Activated CD8-positive, alpha-beta memory T cell treated with anti-CD3 and anti-CD28 coated beads for 4 hours (primary cell): ENCODE measurements around the gene CATSPERE.
"Not testable (repeated sequence)": the region's sequence is repeated elsewhere in the genome, so short reads cannot be mapped to it uniquely, and the experiment has no call there.

ENCODE experiments used
- DNase-seq, 2 donors: peaks; one replicate each; pipeline ENCODE4 v3.0.0-alpha.2; 2020; ENCODE audit warnings: low read depth in 2 of 2

CATSPERE gene

GRCh38 chr1:244449936-244450508, 11.1 kb upstream of the CATSPERE start:
- DNase-seq = no peak

DNA sequence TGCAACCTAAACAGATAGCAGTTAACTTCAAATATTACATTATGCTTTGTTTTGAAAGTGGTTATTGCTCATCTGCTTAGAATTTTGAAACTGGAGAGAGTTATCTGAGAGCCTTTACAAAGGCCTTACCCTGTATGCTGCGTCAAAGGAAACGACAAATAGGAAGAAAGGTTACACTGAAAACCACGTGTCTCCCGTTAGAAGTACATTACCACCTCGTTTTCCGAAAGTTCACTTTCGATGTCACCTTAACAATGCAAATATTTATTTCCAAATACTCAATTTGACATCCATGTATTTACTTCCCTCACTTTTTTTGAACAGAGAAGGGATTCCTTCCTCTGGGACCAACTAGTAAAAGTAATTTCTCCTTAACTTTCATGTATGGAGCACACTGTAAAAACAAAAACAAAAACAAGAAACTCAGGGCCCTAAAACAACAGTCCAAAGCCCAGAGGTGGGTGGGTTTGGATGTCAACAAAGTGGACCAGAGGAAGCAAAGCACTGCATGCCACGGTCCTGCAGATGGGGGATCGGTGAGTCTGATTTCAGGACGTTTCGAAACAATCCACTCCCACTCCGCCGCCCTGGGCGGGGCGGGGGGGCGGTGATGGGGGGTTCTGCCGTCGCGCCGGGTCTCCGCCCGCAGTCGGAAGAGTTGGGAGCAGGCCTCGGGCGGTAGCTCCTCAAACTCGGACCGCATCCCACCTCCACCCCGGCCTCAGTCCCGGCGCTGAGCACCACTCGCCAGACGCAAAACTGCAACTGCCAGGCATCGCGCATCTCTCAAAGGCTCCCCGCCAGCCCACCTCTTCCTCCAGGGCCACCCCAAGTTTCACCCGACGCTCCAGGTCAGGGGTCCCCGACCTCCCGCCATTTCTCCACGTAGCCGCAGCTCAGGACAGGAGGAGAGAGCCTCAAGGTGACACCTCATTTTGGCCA, 10.2 kb upstream of the CATSPERE start:
- DNase-seq = peak; percentile 31 to 48

DNA sequence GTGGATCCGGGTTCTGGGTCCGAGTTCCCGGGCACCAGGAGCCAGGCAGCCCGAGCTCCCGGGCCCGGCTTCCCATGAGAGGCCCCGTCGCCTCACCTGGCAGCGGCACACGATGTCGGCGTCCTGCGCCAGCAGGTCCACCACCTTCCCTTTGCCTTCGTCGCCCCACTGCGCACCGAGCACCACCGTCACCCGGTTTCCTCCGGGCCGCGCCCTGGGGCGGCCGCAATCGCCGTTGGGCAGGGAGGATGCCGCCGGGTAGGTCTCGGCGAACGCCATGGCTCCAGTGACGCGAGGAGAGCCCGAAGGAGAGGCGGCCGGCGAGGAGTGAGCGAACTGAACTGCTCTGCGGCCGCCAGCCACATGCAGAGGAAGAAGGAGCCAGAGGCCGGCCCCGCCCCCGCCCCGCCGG, 9.5 kb upstream of the CATSPERE start, which contains the start of gene ADSS2:
TSS of gene ADSS2 (minus strand) at position 371 of the 412 bp plus-strand sequence. CDS start at position 279, 92 bp downstream.
- DNase-seq = no peak

- DNase-seq = peak; percentile 98
These were observed 8.9 kb upstream of the CATSPERE start for GRCh38 chr1:244451951-244452795.

DNA sequence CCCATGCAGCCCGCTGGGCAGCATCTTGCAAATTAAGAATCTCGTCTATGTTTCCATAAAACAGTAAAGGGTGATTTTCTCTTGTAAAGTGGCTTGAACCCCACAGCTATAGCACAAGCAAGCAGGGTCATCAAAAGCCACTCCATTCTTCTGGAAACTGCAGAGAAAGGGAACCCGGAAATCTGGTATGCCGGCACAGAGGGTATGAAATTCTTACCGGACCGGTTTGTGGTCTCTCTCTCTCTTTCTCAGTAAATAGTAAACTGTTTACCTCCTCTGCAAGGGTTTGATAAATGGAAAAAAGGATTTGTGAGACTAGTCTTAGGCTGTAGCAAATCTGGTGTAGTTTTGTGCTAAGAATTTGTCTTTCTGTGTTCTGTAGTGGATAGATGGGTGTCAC, 6.7 kb upstream of the CATSPERE start:
- no peak for DNase-seq

GRCh38 chr1:244456586-244456985, 4.5 kb upstream of the CATSPERE start:
- no peak for DNase-seq

- DNase-seq = no peak
These were observed 2.3 kb upstream of the CATSPERE start for GRCh38 chr1:244458781-244459180.

DNA sequence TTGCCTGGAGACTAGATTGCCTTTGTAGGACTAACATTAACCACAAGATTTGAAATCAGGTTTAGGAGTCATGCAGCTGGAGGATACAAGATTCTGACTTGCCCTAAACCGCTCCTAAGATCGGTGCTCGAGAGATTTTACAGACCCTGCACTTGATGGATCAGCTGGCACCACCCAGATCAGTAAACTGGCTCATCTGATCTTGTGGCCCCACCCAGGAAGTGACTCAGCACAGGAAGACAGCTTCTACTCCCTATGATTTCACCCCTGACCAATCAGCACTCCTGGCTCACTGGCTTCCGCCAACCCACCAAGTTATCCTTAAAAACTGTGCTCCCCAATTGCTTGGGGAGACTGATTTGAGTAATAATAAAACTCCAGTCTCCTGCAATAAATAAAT, 876 bp upstream of the CATSPERE start:
- DNase-seq = no peak

- DNase-seq = no peak
These were observed 5.7 kb downstream of the CATSPERE start for GRCh38 chr1:244466724-244467123.

DNA sequence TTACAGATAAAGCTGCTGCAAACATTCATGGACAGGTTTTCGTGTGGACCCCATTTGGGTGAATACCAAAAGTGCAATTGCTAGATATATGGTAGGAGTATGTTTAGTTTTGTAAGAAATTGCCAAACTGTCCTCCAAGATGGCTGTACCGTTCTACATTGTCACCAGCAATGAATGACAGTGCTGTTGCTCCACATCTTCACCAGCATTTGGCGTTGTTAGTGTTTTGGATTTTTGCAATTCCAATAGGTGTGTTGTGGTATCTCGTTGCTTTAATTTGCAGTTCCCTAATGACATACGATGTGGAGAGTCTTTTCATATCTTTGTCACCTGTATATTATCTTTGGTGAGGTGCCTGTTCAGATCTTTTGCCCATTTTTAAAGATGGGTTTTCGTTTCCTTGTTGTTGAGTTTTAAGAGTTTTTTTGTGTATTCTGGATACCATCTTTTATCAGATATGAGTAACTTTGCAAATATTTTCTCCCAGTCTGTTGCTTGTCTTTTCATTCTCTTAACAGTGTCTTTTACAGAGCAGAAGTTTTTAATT, 12.1 kb downstream of the CATSPERE start:
- no peak for DNase-seq

- not testable (repeated sequence) for DNase-seq
These were observed 23.9 kb downstream of the CATSPERE start for GRCh38 chr1:244484971-244485370.

- DNase-seq = no peak
These were observed 33.6 kb downstream of the CATSPERE start for GRCh38 chr1:244494653-244495052.

- no peak for DNase-seq
These were observed 35.1 kb downstream of the CATSPERE start for GRCh38 chr1:244496186-244496585.

- no peak for DNase-seq
These were observed 36.7 kb downstream of the CATSPERE start for GRCh38 chr1:244497805-244498204.

GRCh38 chr1:244499484-244499883, 38.4 kb downstream of the CATSPERE start:
- not testable (repeated sequence) for DNase-seq

DNA sequence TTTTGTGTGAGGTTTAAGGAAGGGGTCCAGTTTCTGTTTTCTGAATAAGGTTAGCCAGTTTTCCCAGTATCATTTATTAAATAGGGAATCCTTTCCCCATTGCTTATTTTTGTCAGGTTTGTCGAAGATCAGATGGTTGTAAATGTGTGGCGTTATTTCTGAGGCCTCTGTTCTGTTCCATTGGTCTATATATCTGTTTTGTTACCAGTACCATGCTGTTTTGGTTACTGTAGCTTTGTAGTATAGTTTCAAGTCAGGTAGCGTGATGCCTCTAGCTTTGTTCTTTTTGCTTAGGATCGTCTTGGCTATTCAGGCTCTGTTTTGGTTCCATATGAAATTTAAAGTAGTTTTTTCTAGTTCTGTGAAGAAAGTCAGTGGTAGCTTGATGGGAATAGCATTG, 39.4 kb downstream of the CATSPERE start:
- DNase-seq = not testable (repeated sequence)

- no peak for DNase-seq
These were observed 41.6 kb downstream of the CATSPERE start for GRCh38 chr1:244502630-244503029.

GRCh38 chr1:244513493-244513892, 52.4 kb downstream of the CATSPERE start:
- no peak for DNase-seq

- no peak for DNase-seq
These were observed 54.6 kb downstream of the CATSPERE start for GRCh38 chr1:244515680-244516079.

- DNase-seq = no peak
These were observed 75.2 kb downstream of the CATSPERE start for GRCh38 chr1:244536316-244536715.

- DNase-seq = no peak
These were observed 84.4 kb downstream of the CATSPERE start for GRCh38 chr1:244545511-244545910.
